A673 (cell line): ENCODE data around the gene MARVELD3. TPM values are rescaled to one million over a fixed set of nuclear protein-coding genes. Genes with fewer than 3 reads are reported as not detected.

Source experiments
- BruUV-seq: library from RNA; stranded (reverse); fragments of 400-500 nt; replicated peaks from 2 replicates; lab custom pipeline; 2021; lab: Mats Ljungman, UMichigan
- CTCF ChIA-PET: fragments of 300-600 bp; sonication (Branson Sonifier 250); formaldehyde crosslinking; loops from one replicate; lab custom pipeline; 2022; ENCODE audit warnings: antibody characterized with exemption; lab: Charles Lee
- POLR2A ChIA-PET: fragments of 300-600 bp; sonication (Branson Sonifier 250); formaldehyde crosslinking; loops from one replicate; lab custom pipeline; 2022; ENCODE audit warnings: antibody characterized with exemption; ENCODE audit not compliant: low non-redundant PET; lab: Charles Lee
- DNase-seq: peaks from one replicate; pipeline ENCODE4 v3.0.0-alpha.2; 2015; ENCODE audit warnings: low spot score
- H3K27ac ChIP-seq: fragments of 200-600 bp; sonication (generic); 2 replicates; pipeline ENCODE4 v1.5.1; 2016; ENCODE audit warnings: mixed run types, low read depth, mild to moderate bottlenecking, mixed read lengths, antibody characterized with exemption, low read length; ENCODE audit not compliant: poor library complexity, severe bottlenecking
- H3K27me3 ChIP-seq: fragments of 200-600 bp; sonication (generic); replicated peaks from 2 replicates; pipeline ENCODE4 v1.6.1; 2017; ENCODE audit warnings: mixed run types, low read depth, mild to moderate bottlenecking, mixed read lengths, antibody characterized with exemption, low read length; ENCODE audit not compliant: insufficient read depth, poor library complexity
- H3K36me3 ChIP-seq: fragments of 200-600 bp; sonication (generic); 2 replicates; pipeline ENCODE4 v1.6.1; 2016; ENCODE audit warnings: mixed run types, mild to moderate bottlenecking, mixed read lengths, antibody characterized with exemption, low read length; ENCODE audit not compliant: insufficient read depth, poor library complexity, severe bottlenecking
- H3K4me1 ChIP-seq: fragments of 200-600 bp; sonication (generic); 2 replicates; pipeline ENCODE4 v1.6.1; 2017; ENCODE audit warnings: mixed run types, mild to moderate bottlenecking, mixed read lengths, antibody characterized with exemption, low read length; ENCODE audit not compliant: insufficient read depth, poor library complexity, severe bottlenecking
- H3K4me3 ChIP-seq: fragments of 200-600 bp; sonication (generic); 2 replicates; pipeline ENCODE4 v1.5.1; 2016; ENCODE audit warnings: low read depth, mixed run types, mild to moderate bottlenecking, mixed read lengths, low read length; ENCODE audit not compliant: poor library complexity, severe bottlenecking
- H3K9me3 ChIP-seq: fragments of 200-600 bp; sonication (generic); 2 replicates; pipeline ENCODE4 v1.6.1; 2016; ENCODE audit warnings: mixed run types, low read depth, mild to moderate bottlenecking, mixed read lengths, antibody characterized with exemption, low read length; ENCODE audit not compliant: poor library complexity, severe bottlenecking
- CTCF ChIP-seq: fragments of 300-800, 200-600 bp; sonication (generic); conservative IDR thresholded peaks from 2 replicates; pipeline ENCODE4 v1.5.1; 2017; ENCODE audit warnings: low read depth, mild to moderate bottlenecking, antibody characterized with exemption, low read length, moderate library complexity, mixed read lengths
- EZH2 ChIP-seq: fragments of 200-600 bp; sonication (generic); IDR thresholded peaks from 2 replicates; pipeline ENCODE4 v1.6.1; 2017; ENCODE audit warnings: borderline replicate concordance, low read depth, mild to moderate bottlenecking, mixed read lengths, antibody characterized with exemption, low read length; ENCODE audit not compliant: poor library complexity, severe bottlenecking
- intact Hi-C: fragments of 100-400 bp; cut with micrococcal nuclease; formaldehyde crosslinking; loops from one replicate; pipeline ENCODE4 v1.10.0; 2022; ENCODE audit not compliant: unreplicated experiment
- total RNA-seq: library from RNA; stranded (reverse); gene quantifications from 2 replicates; pipeline ENCODE4 v1.2.3, GENCODE V29; 2021

The MARVELD3 gene
- total RNA-seq, 1 experiment from 2014 or later = 1.5 TPM

DNA sequence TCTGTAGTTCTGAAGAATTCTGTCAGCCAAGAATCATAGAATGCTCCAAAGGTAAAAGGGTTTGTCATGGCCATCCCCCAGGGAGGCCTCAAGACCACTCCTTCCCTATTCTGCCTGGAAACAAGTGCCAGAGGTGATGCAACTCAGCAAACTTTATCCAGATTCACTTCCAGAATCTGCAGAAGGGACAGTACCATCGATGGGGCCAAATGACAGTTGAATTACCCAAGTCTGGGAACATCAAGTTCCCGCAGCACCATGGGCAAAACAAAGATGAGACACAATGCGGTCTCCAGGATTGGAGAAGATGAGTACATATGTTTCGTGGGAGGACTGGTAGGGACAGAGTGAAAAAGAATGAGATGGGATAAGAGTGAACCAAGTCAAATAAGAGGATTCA, 35.4 kb upstream of the MARVELD3 start:
- ChIA-PET CTCF (no interaction called here), POLR2A (no interaction called here)
- BruUV-seq = no TSS peak
- H3K4me3 ChIP-seq = no peak overlapping the region
- intact Hi-C loops = no loop called here
- H3K27me3 ChIP-seq = peaks cover 42% of the 10 kb centered on the region
- H3K36me3 ChIP-seq = no peaks in the 10 kb centered on the region
- H3K4me1 ChIP-seq = no peaks in the 10 kb centered on the region
- no peaks in the 10 kb centered on the region for H3K9me3 ChIP-seq
- H3K27ac ChIP-seq = no peak overlapping the region
- TF ChIP-seq CTCF = no peak
- TF ChIP-seq EZH2 = no peak
- no peak for DNase-seq

DNA sequence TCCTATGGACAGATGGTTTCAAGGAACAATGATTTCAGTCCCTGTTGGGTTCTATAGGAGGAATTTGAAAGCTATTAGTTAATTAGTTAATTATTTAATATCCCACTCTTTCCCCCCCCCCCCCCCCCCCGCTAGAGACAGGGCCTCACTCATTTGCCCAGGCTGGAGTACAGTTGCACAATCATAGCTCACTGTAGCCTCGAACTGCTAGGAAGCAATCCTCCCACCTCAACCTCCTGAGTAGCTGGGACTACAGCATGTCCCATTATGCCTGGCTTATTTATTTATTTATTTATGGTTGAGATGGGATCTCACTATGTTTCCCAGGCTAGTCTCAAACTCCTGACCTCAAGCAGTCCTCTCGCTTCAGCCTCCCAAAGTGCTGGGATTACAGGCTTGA, 34.1 kb upstream of the MARVELD3 start:
- BruUV-seq = no TSS peak
- no peaks in the 10 kb centered on the region for H3K36me3 ChIP-seq
- H3K4me3 ChIP-seq = no peak overlapping the region
- H3K27me3 ChIP-seq = peaks cover 28% of the 10 kb centered on the region
- ChIA-PET POLR2A (no interaction called here), CTCF (interaction anchor here (0.6 kb wide), 1 partner anchor 72 kb away, joined by 4 read pairs; no protein-coding TSS in a partner anchor)
- no peaks in the 10 kb centered on the region for H3K9me3 ChIP-seq
- H3K4me1 ChIP-seq = no peaks in the 10 kb centered on the region
- TF ChIP-seq CTCF (no peak), EZH2 (no peak)
- intact Hi-C loops = no loop called here
- H3K27ac ChIP-seq = no peak overlapping the region
- no peak for DNase-seq

DNA sequence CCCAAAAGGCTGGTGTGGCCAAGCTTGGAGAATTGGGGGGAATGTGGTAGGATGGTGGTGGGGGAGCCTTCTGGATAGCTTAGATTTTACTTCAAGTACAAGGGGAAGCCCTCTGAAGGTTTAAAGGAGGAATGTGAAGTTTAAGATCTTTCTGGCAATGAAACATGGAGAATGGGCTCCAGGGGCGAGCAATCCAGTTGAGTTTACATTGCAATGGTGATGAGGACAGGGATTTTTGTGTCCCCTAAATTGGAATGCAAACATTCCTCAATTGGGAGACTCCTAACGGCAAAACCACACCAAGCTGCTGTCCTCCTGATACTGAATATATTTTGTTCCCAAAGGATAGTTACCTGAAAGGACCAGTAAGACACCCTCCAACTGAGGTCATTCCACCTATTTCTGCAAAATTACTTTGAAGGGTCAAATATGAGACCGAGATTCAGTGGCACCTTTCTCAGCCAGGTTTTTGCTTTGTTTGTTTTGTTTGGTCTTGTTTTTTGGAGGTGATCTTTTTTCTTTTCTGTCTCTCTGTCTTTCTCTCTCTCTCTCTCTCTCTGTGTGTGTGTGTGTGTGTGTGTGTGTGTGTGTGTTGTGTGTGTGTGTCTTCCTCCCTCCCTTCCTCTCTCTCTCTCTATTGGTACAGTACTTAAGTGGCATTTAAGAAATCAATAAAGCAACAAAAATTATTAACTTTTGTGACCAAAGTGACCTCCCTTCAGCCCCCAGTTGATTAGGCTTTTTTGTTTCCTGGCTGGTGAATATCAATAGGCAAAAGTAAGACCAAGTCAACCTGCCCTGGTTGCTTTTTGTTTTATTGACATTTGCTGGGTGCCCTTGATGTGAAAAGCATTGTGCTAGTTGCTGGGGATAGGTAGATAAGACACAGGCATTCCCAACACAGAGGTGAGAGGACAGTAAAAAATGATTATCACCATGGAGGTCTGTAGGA, 32.7 kb upstream of the MARVELD3 start:
- CTCF ChIA-PET = no interaction called here
- BruUV-seq = no TSS peak
- no peak for DNase-seq
- no peaks in the 10 kb centered on the region for H3K36me3 ChIP-seq
- TF ChIP-seq CTCF (no peak), EZH2 (no peak)
- no peaks in the 10 kb centered on the region for H3K4me1 ChIP-seq
- POLR2A ChIA-PET = no interaction called here
- no peak overlapping the region for H3K27ac ChIP-seq
- no peaks in the 10 kb centered on the region for H3K9me3 ChIP-seq
- intact Hi-C loops = no loop called here
- peaks cover 17% of the 10 kb centered on the region for H3K27me3 ChIP-seq
- no peak overlapping the region for H3K4me3 ChIP-seq
